Measurements from ENCODE around the gene TSPOAP1. TPM values are rescaled to one million over a fixed set of nuclear protein-coding genes. Genes with fewer than 3 reads are reported as not detected.

TSPOAP1 gene
- total RNA-seq, 4 donors from 2014 or later: 0.72 to 1.6 (median 1.0) TPM

- in situ Hi-C loops (cut with MboI; ENCODE audit: low sequenced_read_pairs in 4 of 4): loop anchor here in 1 of 4 donors (25.0 kb wide), 1 partner anchor 104 kb away; the partner anchor contains the start of gene RNF43
- H3K27me3 ChIP-seq: no peaks in the 10 kb centered on the region
- intact Hi-C loops (cut with DNase I; ENCODE audit: low total_unique reads): loop anchor here (5.0 kb wide), 1 partner anchor 109 kb away; the partner anchor contains the start of gene RNF43
- H3K4me1 ChIP-seq: no peaks in the 10 kb centered on the region
- no peaks in the 10 kb centered on the region for H3K9me3 ChIP-seq
- no peak overlapping the region for H3K4me3 ChIP-seq
- no peaks in the 10 kb centered on the region for H3K36me3 ChIP-seq
- ATAC-seq: no peak
- H3K27ac ChIP-seq: no peak overlapping the region
- DNase-seq: no peak
- TF ChIP-seq CTCF (IDR thresholded peaks at IDR 0.05 in 4 of 5, conservative IDR thresholded peaks at IDR 0.05 in 1 of 5): no peak
- no peak for TF ChIP-seq POLR2A (IDR thresholded peaks at IDR 0.05)
These were observed 20.2 kb downstream of the TSPOAP1 start for GRCh38 chr17:58308173-58308984.

GRCh38 chr17:58307468-58308172 is 21.0 kb downstream of the TSPOAP1 start:
- no peak overlapping the region for H3K4me3 ChIP-seq
- intact Hi-C loops (cut with DNase I; ENCODE audit: low total_unique reads): loop anchor here (5.0 kb wide), 1 partner anchor 110 kb away; the partner anchor contains the start of gene RNF43
- no peaks in the 10 kb centered on the region for H3K36me3 ChIP-seq
- DNase-seq (no peak), ATAC-seq (no peak)
- H3K27ac ChIP-seq: no peak overlapping the region
- no peaks in the 10 kb centered on the region for H3K9me3 ChIP-seq
- in situ Hi-C loops (cut with MboI; ENCODE audit: low sequenced_read_pairs in 4 of 4): loop anchor here in 1 of 4 donors (25.0 kb wide), 1 partner anchor 105 kb away; the partner anchor contains the start of gene RNF43
- TF ChIP-seq CTCF (IDR thresholded peaks at IDR 0.05 in 4 of 5, conservative IDR thresholded peaks at IDR 0.05 in 1 of 5): no peak
- TF ChIP-seq POLR2A (IDR thresholded peaks at IDR 0.05): no peak
- no peaks in the 10 kb centered on the region for H3K4me1 ChIP-seq
- no peaks in the 10 kb centered on the region for H3K27me3 ChIP-seq

GRCh38 chr17:58306131-58306951 is 22.3 kb downstream of the TSPOAP1 start:
- TF ChIP-seq CTCF (IDR thresholded peaks at IDR 0.05 in 4 of 5, conservative IDR thresholded peaks at IDR 0.05 in 1 of 5) (no peak), POLR2A (IDR thresholded peaks at IDR 0.05) (no peak)
- Histone ChIP-seq H3K9me3 (no peaks in the 10 kb centered on the region), H3K4me1 (no peaks in the 10 kb centered on the region), H3K27ac (no peak overlapping the region), H3K4me3 (no peak overlapping the region), H3K27me3 (no peaks in the 10 kb centered on the region), H3K36me3 (no peaks in the 10 kb centered on the region)
- in situ Hi-C loops (cut with MboI; ENCODE audit: low sequenced_read_pairs in 4 of 4) (loop anchor here in 1 of 4 donors (25.0 kb wide), 1 partner anchor 106 kb away; the partner anchor contains the start of gene RNF43), intact Hi-C loops (cut with DNase I; ENCODE audit: low total_unique reads) (loop anchor here (5.0 kb wide), 1 partner anchor 111 kb away; the partner anchor contains the start of gene RNF43)
- no peak for DNase-seq
- no peak for ATAC-seq

GRCh38 chr17:58305626-58306025 is 23.0 kb downstream of the TSPOAP1 start:
- Histone ChIP-seq H3K9me3 (no peaks in the 10 kb centered on the region), H3K27ac (no peak overlapping the region), H3K27me3 (no peaks in the 10 kb centered on the region), H3K4me3 (no peak overlapping the region), H3K4me1 (no peaks in the 10 kb centered on the region), H3K36me3 (no peaks in the 10 kb centered on the region)
- intact Hi-C loops (cut with DNase I; ENCODE audit: low total_unique reads) (loop anchor here (5.0 kb wide), 1 partner anchor 112 kb away; the partner anchor contains the start of gene RNF43), in situ Hi-C loops (cut with MboI; ENCODE audit: low sequenced_read_pairs in 4 of 4) (loop anchor here in 1 of 4 donors (25.0 kb wide), 1 partner anchor 107 kb away; the partner anchor contains the start of gene RNF43)
- TF ChIP-seq POLR2A (IDR thresholded peaks at IDR 0.05) (no peak), CTCF (IDR thresholded peaks at IDR 0.05 in 4 of 5, conservative IDR thresholded peaks at IDR 0.05 in 1 of 5) (no peak)
- ATAC-seq: no peak
- DNase-seq: no peak

All from gastrocnemius medialis (tissue), 4 donors.